ENCODE measurements around the gene ADGRG1. TPM values are rescaled to one million over a fixed set of nuclear protein-coding genes. Genes with fewer than 3 reads are reported as not detected.

ADGRG1 gene
- total and polyA plus RNA-seq, 7 donors = 5.0 to 36.3 (median 7.7) TPM

DNA sequence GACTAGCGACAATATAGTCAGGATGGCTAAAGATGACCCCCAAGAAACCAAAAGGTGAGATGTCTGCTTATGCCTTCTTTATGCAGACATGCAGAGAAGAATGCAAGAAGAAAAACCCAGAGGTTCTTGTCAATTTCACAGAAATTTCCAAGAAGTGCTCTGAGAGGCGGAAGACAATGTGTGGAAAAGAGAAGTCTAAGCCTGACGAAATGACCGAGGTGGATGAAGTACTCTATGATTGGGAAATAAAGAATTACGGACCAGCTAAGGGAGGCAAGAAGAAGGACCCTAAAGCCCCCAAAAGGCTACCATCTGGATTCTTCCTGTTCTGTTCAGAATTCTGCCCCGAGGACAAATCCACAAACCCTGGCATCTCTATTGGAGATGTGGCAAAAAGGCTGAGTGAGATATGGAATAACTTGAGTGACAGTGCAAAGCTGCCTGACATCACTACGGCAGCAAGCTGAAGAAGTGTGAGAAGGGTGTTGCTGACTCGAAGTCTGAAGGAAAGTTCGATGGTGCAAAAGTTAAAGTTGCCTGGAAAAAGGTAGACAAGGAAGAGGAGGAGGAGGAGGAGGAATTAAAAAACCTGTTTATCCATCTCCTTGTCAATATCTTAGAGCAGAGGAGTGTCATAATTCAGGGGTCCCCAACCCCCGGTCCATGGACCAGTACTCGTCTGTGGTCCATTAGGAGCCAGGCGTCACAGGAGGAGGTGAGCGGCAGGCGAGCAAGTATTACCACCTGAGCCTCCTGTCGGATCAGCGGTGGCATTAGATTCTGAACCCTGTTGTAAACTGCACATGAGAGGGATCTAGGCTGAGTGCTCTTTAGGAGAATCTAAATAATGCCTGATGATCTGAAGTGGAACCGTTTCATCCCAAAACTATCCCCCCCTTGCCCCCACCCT, 25.1 kb upstream of the ADGRG1 start:
- Histone ChIP-seq H3K27ac (no peak overlapping the region), H3K4me3 (no peak overlapping the region), H3K4me1 (no peaks in the 10 kb centered on the region), H3K9me3 (no peaks in the 10 kb centered on the region), H3K27me3 (peaks cover 0 to 22% (median 5%) of the 10 kb centered on the region in 3 donors), H3K36me3 (no peaks in the 10 kb centered on the region)
- DNase-seq = peak; percentile 27
- 84% methylated on average over 17 of the region's 17 CpGs for WGBS, 2 donors
- intact Hi-C loops (cut with DNase I) = no loop called here
- TF ChIP-seq POLR2AphosphoS5 (IDR thresholded peaks at IDR 0.05) = no peak
- no peak for TF ChIP-seq EP300 (IDR thresholded peaks at IDR 0.05)
- no peak for TF ChIP-seq POLR2A (IDR thresholded peaks at IDR 0.05)
- TF ChIP-seq, protein P1, sequence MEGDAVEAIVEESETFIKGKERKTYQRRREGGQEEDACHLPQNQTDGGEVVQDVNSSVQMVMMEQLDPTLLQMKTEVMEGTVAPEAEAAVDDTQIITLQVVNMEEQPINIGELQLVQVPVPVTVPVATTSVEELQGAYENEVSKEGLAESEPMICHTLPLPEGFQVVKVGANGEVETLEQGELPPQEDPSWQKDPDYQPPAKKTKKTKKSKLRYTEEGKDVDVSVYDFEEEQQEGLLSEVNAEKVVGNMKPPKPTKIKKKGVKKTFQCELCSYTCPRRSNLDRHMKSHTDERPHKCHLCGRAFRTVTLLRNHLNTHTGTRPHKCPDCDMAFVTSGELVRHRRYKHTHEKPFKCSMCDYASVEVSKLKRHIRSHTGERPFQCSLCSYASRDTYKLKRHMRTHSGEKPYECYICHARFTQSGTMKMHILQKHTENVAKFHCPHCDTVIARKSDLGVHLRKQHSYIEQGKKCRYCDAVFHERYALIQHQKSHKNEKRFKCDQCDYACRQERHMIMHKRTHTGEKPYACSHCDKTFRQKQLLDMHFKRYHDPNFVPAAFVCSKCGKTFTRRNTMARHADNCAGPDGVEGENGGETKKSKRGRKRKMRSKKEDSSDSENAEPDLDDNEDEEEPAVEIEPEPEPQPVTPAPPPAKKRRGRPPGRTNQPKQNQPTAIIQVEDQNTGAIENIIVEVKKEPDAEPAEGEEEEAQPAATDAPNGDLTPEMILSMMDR (IDR thresholded peaks at IDR 0.05) = no peak

DNA sequence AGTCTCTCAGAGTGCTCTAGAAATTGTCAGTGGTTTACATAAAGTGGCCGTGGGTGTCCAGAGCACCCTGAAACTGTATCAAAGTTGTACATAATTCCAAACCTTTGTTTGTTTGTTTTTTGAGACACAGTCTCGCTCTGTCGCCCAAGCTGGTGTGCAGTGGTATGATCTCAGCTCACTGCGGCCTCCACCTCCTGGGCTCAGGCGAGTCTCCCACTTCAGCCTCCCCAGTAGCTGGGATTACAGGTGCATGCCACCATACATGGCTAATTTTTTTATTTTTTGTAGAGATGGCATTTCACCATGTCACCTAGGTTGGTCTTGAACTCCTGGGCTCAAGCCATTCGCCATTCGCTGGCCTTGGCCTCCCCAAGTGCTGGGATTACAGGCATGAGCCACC, 24.3 kb upstream of the ADGRG1 start:
- H3K27me3 ChIP-seq = peaks cover 0 to 22% (median 5%) of the 10 kb centered on the region in 3 donors
- H3K9me3 ChIP-seq = no peaks in the 10 kb centered on the region
- H3K27ac ChIP-seq = no peak overlapping the region
- H3K4me3 ChIP-seq = no peak overlapping the region
- TF ChIP-seq EP300 (IDR thresholded peaks at IDR 0.05) (no peak), POLR2A (IDR thresholded peaks at IDR 0.05) (no peak), POLR2AphosphoS5 (IDR thresholded peaks at IDR 0.05) (no peak)
- TF ChIP-seq, protein P1 (IDR thresholded peaks at IDR 0.05) = no peak
- 93 to 95% methylated on average over 7 of the region's 7 CpGs for WGBS, 2 donors
- H3K36me3 ChIP-seq = no peaks in the 10 kb centered on the region
- DNase-seq = peak; percentile 32
- no peaks in the 10 kb centered on the region for H3K4me1 ChIP-seq
- intact Hi-C loops (cut with DNase I) = no loop called here

DNA sequence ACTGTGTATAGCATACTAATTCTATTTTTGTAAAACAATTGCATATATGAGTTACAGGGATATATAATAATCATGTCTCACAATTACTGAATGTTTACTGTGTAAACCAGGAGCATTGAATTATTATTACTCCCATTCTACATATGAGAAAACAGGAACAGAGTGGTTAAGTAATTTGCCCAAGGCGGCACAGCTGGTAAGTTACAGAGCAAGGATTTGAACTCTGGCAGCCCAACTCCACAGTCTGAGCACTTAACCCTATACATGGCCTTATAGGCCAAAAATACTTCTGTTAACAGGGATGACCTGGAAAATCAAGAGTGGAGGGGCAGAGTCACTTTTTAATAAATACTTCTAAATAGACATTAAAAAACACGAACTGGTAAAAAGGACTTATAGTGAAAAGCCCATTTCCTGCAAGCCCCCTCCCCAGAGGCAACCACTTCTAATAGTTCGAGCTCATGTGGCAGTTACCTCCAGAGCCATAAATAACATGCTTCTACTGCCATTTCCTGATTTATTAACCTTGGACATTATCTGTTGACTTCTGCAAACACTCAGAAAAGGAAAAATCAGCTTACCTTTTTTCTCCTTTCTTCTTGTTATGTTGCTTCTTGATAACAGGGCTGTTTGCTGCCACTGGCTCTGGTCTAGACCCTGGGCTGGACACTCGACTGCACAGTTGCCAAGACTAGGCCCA, 22.1 kb upstream of the ADGRG1 start:
- Histone ChIP-seq H3K27me3 (peaks cover 0 to 20% (median 0%) of the 10 kb centered on the region in 3 donors), H3K4me3 (no peak overlapping the region), H3K9me3 (no peaks in the 10 kb centered on the region), H3K36me3 (no peaks in the 10 kb centered on the region), H3K4me1 (no peaks in the 10 kb centered on the region), H3K27ac (no peak overlapping the region)
- TF ChIP-seq, protein P1 (IDR thresholded peaks at IDR 0.05) = no peak
- WGBS, 2 donors = 32 to 48% methylated on average over 4 of the region's 4 CpGs
- intact Hi-C loops (cut with DNase I) = no loop called here
- DNase-seq = peak; percentile 6

DNA sequence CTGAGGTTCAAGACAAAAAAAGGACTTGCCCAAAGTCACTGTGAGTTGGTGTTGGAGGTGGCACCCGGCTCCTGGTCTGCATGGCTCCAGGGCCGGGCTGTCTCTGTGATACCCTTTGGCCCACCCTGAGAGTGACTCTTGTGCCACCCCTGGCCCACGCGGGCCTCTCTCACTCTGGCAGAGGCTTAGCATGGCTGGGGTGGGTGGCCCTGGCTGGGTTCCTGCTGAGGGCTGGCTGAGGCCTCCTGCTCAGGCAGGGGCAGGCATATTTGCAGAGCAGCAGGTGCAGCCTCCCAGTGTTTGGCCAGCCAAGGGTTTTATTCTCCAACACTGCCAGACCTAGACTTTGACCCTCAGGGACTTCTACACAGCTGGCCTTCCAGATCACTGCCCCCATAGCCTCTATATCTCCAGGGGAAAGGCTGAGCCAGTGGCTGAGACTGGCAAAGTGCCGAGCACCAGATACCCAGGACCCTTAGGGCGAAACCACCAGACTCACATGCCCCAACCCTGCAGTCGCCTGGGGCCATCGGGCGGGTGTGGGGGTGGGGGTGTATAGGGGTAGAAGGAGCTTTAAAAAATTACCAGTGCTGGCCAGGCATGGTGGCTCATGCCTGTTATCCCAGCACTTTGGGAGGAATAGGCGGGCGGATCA, 21.5 kb upstream of the ADGRG1 start:
- H3K27me3 ChIP-seq = peaks cover 0 to 14% (median 0%) of the 10 kb centered on the region in 3 donors
- intact Hi-C loops (cut with DNase I) = no loop called here
- 22 to 52% methylated on average over 11 of the region's 11 CpGs for WGBS, 2 donors
- H3K27ac ChIP-seq = no peak overlapping the region
- no peak overlapping the region for H3K4me3 ChIP-seq
- H3K9me3 ChIP-seq = no peaks in the 10 kb centered on the region
- no peak for DNase-seq
- no peaks in the 10 kb centered on the region for H3K36me3 ChIP-seq
- H3K4me1 ChIP-seq = no peaks in the 10 kb centered on the region
- TF ChIP-seq, protein P1 (IDR thresholded peaks at IDR 0.05) = no peak
- no peak for TF ChIP-seq POLR2A (IDR thresholded peaks at IDR 0.05)
